ENCODE measurements around the gene RNF150. TPM values are rescaled to one million over a fixed set of nuclear protein-coding genes. Genes with fewer than 3 reads are reported as not detected.

Gene RNF150
- total RNA-seq, 4 donors from 2014 or later: 9.7 to 58.2 (median 36.6) TPM

GRCh38 chr4:140841186-140841585 is 292.1 kb downstream of the RNF150 start:
- Histone ChIP-seq H3K36me3 (no peaks in the 10 kb centered on the region), H3K4me3 (no peak overlapping the region), H3K27me3 (no peaks in the 10 kb centered on the region), H3K4me1 (no peaks in the 10 kb centered on the region), H3K9me3 (no peaks in the 10 kb centered on the region), H3K27ac (no peak overlapping the region)
- intact Hi-C loops (cut with DNase I; ENCODE audit: low total_unique reads): loop anchor here (10.0 kb wide), 1 partner anchor 476 kb away; no protein-coding TSS in a partner anchor
- DNase-seq: no peak
- TF ChIP-seq POLR2A (IDR thresholded peaks at IDR 0.05) (no peak), CTCF (IDR thresholded peaks at IDR 0.05) (no peak)

- Histone ChIP-seq H3K9me3 (no peaks in the 10 kb centered on the region), H3K4me1 (no peaks in the 10 kb centered on the region), H3K4me3 (no peak overlapping the region), H3K27me3 (no peaks in the 10 kb centered on the region), H3K27ac (no peak overlapping the region), H3K36me3 (no peaks in the 10 kb centered on the region)
- no peak for DNase-seq
- intact Hi-C loops (cut with DNase I; ENCODE audit: low total_unique reads): loop anchor here (10.0 kb wide), 1 partner anchor 475 kb away; no protein-coding TSS in a partner anchor
- TF ChIP-seq POLR2A (IDR thresholded peaks at IDR 0.05) (no peak), CTCF (IDR thresholded peaks at IDR 0.05) (no peak)
These were observed 293.1 kb downstream of the RNF150 start for GRCh38 chr4:140839888-140840790.

GRCh38 chr4:140839406-140839805 is 293.9 kb downstream of the RNF150 start:
- Histone ChIP-seq H3K27ac (no peak overlapping the region), H3K27me3 (no peaks in the 10 kb centered on the region), H3K4me3 (no peak overlapping the region), H3K36me3 (no peaks in the 10 kb centered on the region), H3K4me1 (no peaks in the 10 kb centered on the region), H3K9me3 (no peaks in the 10 kb centered on the region)
- intact Hi-C loops (cut with DNase I; ENCODE audit: low total_unique reads): no loop called here
- DNase-seq: no peak
- TF ChIP-seq CTCF (IDR thresholded peaks at IDR 0.05): no peak
- no peak for TF ChIP-seq POLR2A (IDR thresholded peaks at IDR 0.05)

- Histone ChIP-seq H3K36me3 (no peaks in the 10 kb centered on the region), H3K27ac (no peak overlapping the region), H3K27me3 (no peaks in the 10 kb centered on the region), H3K4me3 (no peak overlapping the region), H3K9me3 (no peaks in the 10 kb centered on the region), H3K4me1 (no peaks in the 10 kb centered on the region)
- no peak for DNase-seq
- intact Hi-C loops (cut with DNase I; ENCODE audit: low total_unique reads): no loop called here
- TF ChIP-seq CTCF (IDR thresholded peaks at IDR 0.05) (no peak), POLR2A (IDR thresholded peaks at IDR 0.05) (no peak)
These were observed 295.5 kb downstream of the RNF150 start for GRCh38 chr4:140837736-140838135.

- no peaks in the 10 kb centered on the region for H3K9me3 ChIP-seq
- H3K4me1 ChIP-seq: no peaks in the 10 kb centered on the region
- no peaks in the 10 kb centered on the region for H3K27me3 ChIP-seq
- no peak overlapping the region for H3K27ac ChIP-seq
- intact Hi-C loops (cut with DNase I; ENCODE audit: low total_unique reads): no loop called here
- no peaks in the 10 kb centered on the region for H3K36me3 ChIP-seq
- H3K4me3 ChIP-seq: no peak overlapping the region
- DNase-seq: no peak
- TF ChIP-seq POLR2A (IDR thresholded peaks at IDR 0.05) (no peak), CTCF (IDR thresholded peaks at IDR 0.05) (no peak)
These were observed 298.3 kb downstream of the RNF150 start for GRCh38 chr4:140834839-140835495.

All from uterus (tissue), 4 donors.